ENCODE data around the gene TYSND1. TPM values are rescaled to one million over a fixed set of nuclear protein-coding genes. Genes with fewer than 3 reads are reported as not detected.
"Not testable (repeated sequence)": the region's sequence is repeated elsewhere in the genome, so short reads cannot be mapped to it uniquely, and the experiment has no call there.

Gene TYSND1
- total RNA-seq, 1 donor from 2014 or later: 22.2 TPM

- DNase-seq (ENCODE audit: low spot score): no peak
These were observed 17.7 kb upstream of the TYSND1 start for GRCh38 chr10:70164163-70164562.

GRCh38 chr10:70163448-70163847 lies 16.9 kb upstream of the TYSND1 start:
- no peak for DNase-seq (ENCODE audit: low spot score)

GRCh38 chr10:70162892-70163201 lies 16.3 kb upstream of the TYSND1 start:
- no peak for DNase-seq (ENCODE audit: low spot score)

GRCh38 chr10:70162151-70162891 lies 15.8 kb upstream of the TYSND1 start:
- DNase-seq (ENCODE audit: low spot score): no peak

GRCh38 chr10:70160798-70161197 lies 14.3 kb upstream of the TYSND1 start:
- no peak for DNase-seq (ENCODE audit: low spot score)

- DNase-seq (ENCODE audit: low spot score): not testable (repeated sequence)
These were observed 12.9 kb upstream of the TYSND1 start for GRCh38 chr10:70159366-70159765.

- no peak for DNase-seq (ENCODE audit: low spot score)
These were observed 11.6 kb upstream of the TYSND1 start for GRCh38 chr10:70158113-70158512.

GRCh38 chr10:70155255-70155838 lies 8.8 kb upstream of the TYSND1 start:
- DNase-seq (ENCODE audit: low spot score): no peak

- no peak for DNase-seq (ENCODE audit: low spot score)
These were observed 2.0 kb upstream of the TYSND1 start for GRCh38 chr10:70148516-70148915.

GRCh38 chr10:70147259-70147625 lies 742 bp upstream of the TYSND1 start:
- no peak for DNase-seq (ENCODE audit: low spot score)

GRCh38 chr10:70145666-70146488 lies 623 bp downstream of the TYSND1 start:
- DNase-seq (ENCODE audit: low spot score): peak; percentile 71

- DNase-seq (ENCODE audit: low spot score): no peak
These were observed 1.3 kb downstream of the TYSND1 start for GRCh38 chr10:70145166-70145665.

- DNase-seq (ENCODE audit: low spot score): no peak
These were observed 2.0 kb downstream of the TYSND1 start for GRCh38 chr10:70144372-70145110.

- DNase-seq (ENCODE audit: low spot score): no peak
These were observed 3.9 kb downstream of the TYSND1 start for GRCh38 chr10:70142555-70142954.

- DNase-seq (ENCODE audit: low spot score): no peak
These were observed 6.2 kb downstream of the TYSND1 start for GRCh38 chr10:70140297-70140696.

GRCh38 chr10:70139997-70140250 lies 6.6 kb downstream of the TYSND1 start:
- no peak for DNase-seq (ENCODE audit: low spot score)

GRCh38 chr10:70139151-70139996 lies 7.1 kb downstream of the TYSND1 start:
- no peak for DNase-seq (ENCODE audit: low spot score)

GRCh38 chr10:70137927-70138883 lies 8.3 kb downstream of the TYSND1 start:
- DNase-seq (ENCODE audit: low spot score): no peak

GRCh38 chr10:70137135-70137534 lies 9.4 kb downstream of the TYSND1 start:
- peak; percentile 25 for DNase-seq (ENCODE audit: low spot score)

GRCh38 chr10:70135684-70136083 lies 10.8 kb downstream of the TYSND1 start:
- DNase-seq (ENCODE audit: low spot score): peak; percentile 38

Data from ureter (tissue), 1 donor.